ENCODE results near the gene MYO3B. TPM values are rescaled to one million over a fixed set of nuclear protein-coding genes. Genes with fewer than 3 reads are reported as not detected.
"Not testable (repeated sequence)": the region's sequence is repeated elsewhere in the genome, so short reads cannot be mapped to it uniquely, and the experiment has no call there.

The MYO3B gene
- total RNA-seq, 5 donors from 2014 or later (not counting 1 experiment from before 2014, with no cell fraction given): 0.26 to 0.28 TPM; not detected in 3

DNA sequence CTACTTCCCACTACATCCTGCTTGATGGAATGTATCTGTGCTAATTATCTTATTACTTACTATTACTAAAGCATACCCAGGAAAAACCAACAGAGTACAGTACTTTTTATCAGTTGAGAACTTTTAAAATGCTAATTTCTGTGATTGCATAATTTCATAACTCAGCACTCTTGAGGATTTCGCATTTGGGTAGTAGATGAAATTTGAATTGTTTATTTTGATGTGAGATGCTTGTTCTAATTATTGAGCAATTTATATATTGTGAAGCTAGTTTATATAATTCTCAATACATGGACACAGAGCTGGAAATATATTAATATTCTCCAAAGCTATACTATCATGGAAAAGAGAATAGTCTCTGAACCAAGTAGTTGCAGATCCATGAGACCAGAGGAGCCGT, 432.7 kb downstream of the MYO3B start:
- Histone ChIP-seq H3K4me1 (ENCODE audit: control insufficient read depth in 1 of 2, extremely low read depth in 1 of 2, insufficient read depth in 2 of 2, low read length in 2 of 2) (no peaks in the 10 kb centered on the region), H3K27ac (ENCODE audit: low read length) (no peak overlapping the region), H3K9me3 (no peaks in the 10 kb centered on the region), H3K36me3 (ENCODE audit: control insufficient read depth in 2 of 2, extremely low read depth in 1 of 2, insufficient read depth in 1 of 2, low read length in 1 of 2) (no peaks in the 10 kb centered on the region), H3K27me3 (replicated peaks in 1 of 2; ENCODE audit: control insufficient read depth in 2 of 2, extremely low read depth in 1 of 2, insufficient read depth in 2 of 2, low read length in 1 of 2) (no peaks in the 10 kb centered on the region), H3K4me3 (ENCODE audit: control insufficient read depth in 1 of 2, extremely low read depth in 1 of 2, low read length in 1 of 2) (no peak overlapping the region)
- Mint-ChIP-seq H3K4me3 (no peak overlapping the region), H3K4me1 (no peaks in the 10 kb centered on the region), H3K27ac (no peak overlapping the region), H3K27me3 (peaks cover 8% of the 10 kb centered on the region in 2 donors), H3K36me3 (no peaks in the 10 kb centered on the region), H3K9me3 (peaks cover 0 to 5% (median under 1%) of the 10 kb centered on the region in 3 donors)
- POLR2A ChIA-PET: no interaction called here
- no peak for ATAC-seq (replicated peaks in 1 of 4)
- no peak for DNase-seq
- CTCF ChIA-PET: interaction anchor here in 1 of 2 donors (0.6 kb wide), 1 partner anchor 419 kb away, joined by 3 read pairs; no protein-coding TSS in a partner anchor
- WGBS (ENCODE audit: insufficient coverage): no CpG with 5 or more reads among the region's 2 CpGs

DNA sequence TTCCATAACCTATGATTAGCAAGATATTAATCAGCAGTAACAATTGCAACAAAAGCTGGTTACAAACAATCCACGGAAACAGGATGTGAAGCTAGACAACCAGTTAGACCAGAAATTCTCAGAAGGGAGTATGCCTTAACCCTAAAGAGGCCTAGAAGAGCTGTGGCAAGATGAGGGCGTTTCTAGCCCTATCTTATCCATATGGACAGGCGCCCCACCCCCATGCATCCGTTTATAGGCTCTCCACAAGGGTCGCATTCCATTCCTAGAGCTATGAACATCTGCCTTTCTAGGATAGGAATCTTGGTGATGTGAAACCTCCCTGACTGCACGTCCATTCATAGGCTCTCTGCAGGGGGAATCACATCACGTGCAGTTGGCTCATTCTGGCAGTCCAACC, 441.0 kb downstream of the MYO3B start:
- H3K4me3 Mint-ChIP-seq; DNase-seq; H3K9me3 ChIP-seq; H3K36me3 ChIP-seq (ENCODE audit: control insufficient read depth in 2 of 2, extremely low read depth in 1 of 2, insufficient read depth in 1 of 2, low read length in 1 of 2); ATAC-seq (replicated peaks in 1 of 4); H3K36me3 Mint-ChIP-seq; POLR2A ChIA-PET; H3K4me3 ChIP-seq (ENCODE audit: control insufficient read depth in 1 of 2, extremely low read depth in 1 of 2, low read length in 1 of 2); H3K4me1 Mint-ChIP-seq; H3K4me1 ChIP-seq (ENCODE audit: control insufficient read depth in 1 of 2, extremely low read depth in 1 of 2, insufficient read depth in 2 of 2, low read length in 2 of 2); H3K27ac Mint-ChIP-seq; CTCF ChIA-PET; H3K27ac ChIP-seq (ENCODE audit: low read length); H3K27me3 ChIP-seq (replicated peaks in 1 of 2; ENCODE audit: control insufficient read depth in 2 of 2, extremely low read depth in 1 of 2, insufficient read depth in 2 of 2, low read length in 1 of 2): not testable (repeated sequence)
- H3K9me3 Mint-ChIP-seq: peaks cover 8 to 13% (median 12%) of the 10 kb centered on the region in 3 donors
- H3K27me3 Mint-ChIP-seq: peaks cover 0 to 10% of the 10 kb centered on the region in 2 donors
- WGBS (ENCODE audit: insufficient coverage): no CpG with 5 or more reads among the region's 7 CpGs

DNA sequence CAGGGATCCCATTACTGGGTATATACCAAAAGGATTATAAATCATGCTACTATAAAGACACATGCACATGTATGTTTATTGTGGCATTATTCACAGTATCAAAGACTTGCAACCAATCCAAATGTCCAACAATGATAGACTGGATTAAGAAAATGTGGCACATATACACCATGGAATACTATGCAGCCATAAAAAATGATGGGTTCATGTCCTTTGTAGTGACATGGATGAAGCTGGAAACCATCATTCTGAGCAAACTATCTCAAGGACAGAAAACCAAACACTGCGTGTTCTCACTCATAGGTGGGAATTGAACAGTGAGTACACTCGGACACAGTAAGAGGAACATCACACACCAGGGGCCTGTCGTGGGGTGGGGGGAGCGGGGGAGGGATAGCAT, 457.1 kb downstream of the MYO3B start:
- H3K9me3 ChIP-seq; H3K27me3 ChIP-seq (replicated peaks in 1 of 2; ENCODE audit: control insufficient read depth in 2 of 2, extremely low read depth in 1 of 2, insufficient read depth in 2 of 2, low read length in 1 of 2); H3K4me1 ChIP-seq (ENCODE audit: control insufficient read depth in 1 of 2, extremely low read depth in 1 of 2, insufficient read depth in 2 of 2, low read length in 2 of 2); CTCF ChIA-PET; ATAC-seq (replicated peaks in 1 of 4); POLR2A ChIA-PET; H3K4me3 Mint-ChIP-seq; H3K36me3 Mint-ChIP-seq; H3K27ac Mint-ChIP-seq; H3K4me1 Mint-ChIP-seq; H3K9me3 Mint-ChIP-seq; H3K4me3 ChIP-seq (ENCODE audit: control insufficient read depth in 1 of 2, extremely low read depth in 1 of 2, low read length in 1 of 2); DNase-seq; H3K27ac ChIP-seq (ENCODE audit: low read length); H3K36me3 ChIP-seq (ENCODE audit: control insufficient read depth in 2 of 2, extremely low read depth in 1 of 2, insufficient read depth in 1 of 2, low read length in 1 of 2): not testable (repeated sequence)
- WGBS (ENCODE audit: insufficient coverage): no CpG with 5 or more reads among the region's 4 CpGs
- peaks cover 13 to 23% of the 10 kb centered on the region in 2 donors for H3K27me3 Mint-ChIP-seq

DNA sequence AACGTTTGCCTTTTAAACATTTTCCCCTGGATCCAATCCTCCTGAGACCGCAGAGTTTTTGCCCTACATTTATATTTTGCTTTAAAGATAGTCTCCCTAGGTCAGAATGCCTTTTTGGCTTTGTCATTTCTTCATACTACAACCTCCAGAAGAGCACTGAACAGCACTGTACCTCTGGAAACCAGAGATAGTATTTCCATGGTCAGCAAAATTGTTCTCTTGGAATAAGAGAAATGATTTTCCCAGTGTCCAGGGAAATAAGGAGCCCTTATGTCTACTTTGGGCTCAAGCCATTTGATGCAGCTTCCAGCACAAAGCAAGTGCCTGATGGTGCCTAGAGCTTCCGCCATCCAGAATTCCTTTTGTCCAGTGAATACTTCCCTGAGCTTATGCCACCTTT, 461.7 kb downstream of the MYO3B start:
- Mint-ChIP-seq H3K27ac (no peak overlapping the region), H3K4me1 (no peaks in the 10 kb centered on the region), H3K27me3 (peaks cover 0 to 4% of the 10 kb centered on the region in 2 donors), H3K4me3 (no peak overlapping the region), H3K9me3 (no peaks in the 10 kb centered on the region), H3K36me3 (no peaks in the 10 kb centered on the region)
- no peaks in the 10 kb centered on the region for H3K9me3 ChIP-seq
- ATAC-seq (replicated peaks in 1 of 4) (no peak), DNase-seq (no peak)
- ChIA-PET CTCF (interaction anchor here in 1 of 2 donors (0.7 kb wide), 1 partner anchor 29 kb away, joined by 3 read pairs; no protein-coding TSS in a partner anchor), POLR2A (interaction anchor here in 1 of 2 donors (0.6 kb wide), 1 partner anchor 70 kb away, joined by 3 read pairs; no protein-coding TSS in a partner anchor)
- 100% methylated on average over 1 of the region's 3 CpGs for WGBS (ENCODE audit: insufficient coverage)
- no peaks in the 10 kb centered on the region for H3K27me3 ChIP-seq (replicated peaks in 1 of 2; ENCODE audit: control insufficient read depth in 2 of 2, extremely low read depth in 1 of 2, insufficient read depth in 2 of 2, low read length in 1 of 2)
- H3K4me3 ChIP-seq (ENCODE audit: control insufficient read depth in 1 of 2, extremely low read depth in 1 of 2, low read length in 1 of 2): no peak overlapping the region
- no peaks in the 10 kb centered on the region for H3K4me1 ChIP-seq (ENCODE audit: control insufficient read depth in 1 of 2, extremely low read depth in 1 of 2, insufficient read depth in 2 of 2, low read length in 2 of 2)
- no peaks in the 10 kb centered on the region for H3K36me3 ChIP-seq (ENCODE audit: control insufficient read depth in 2 of 2, extremely low read depth in 1 of 2, insufficient read depth in 1 of 2, low read length in 1 of 2)
- no peak overlapping the region for H3K27ac ChIP-seq (ENCODE audit: low read length)

DNA sequence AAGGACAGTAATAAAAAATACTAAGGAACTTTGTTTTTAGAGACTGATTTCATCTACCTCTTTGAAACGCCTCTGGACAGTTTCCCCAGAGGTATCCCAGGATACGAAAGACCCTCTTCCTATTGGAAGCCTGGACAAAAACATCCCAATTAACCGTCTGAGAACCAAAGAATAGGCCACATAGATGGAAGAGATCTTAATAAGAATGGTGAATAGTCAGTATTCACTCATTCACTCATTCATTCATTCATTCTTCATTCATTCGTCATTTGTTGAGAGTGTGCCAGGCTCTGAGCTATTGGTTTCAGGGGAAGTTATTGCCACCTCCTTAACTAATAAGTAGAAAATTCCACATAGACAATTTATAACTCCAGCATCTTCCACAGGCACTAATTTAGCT, 464.0 kb downstream of the MYO3B start:
- Mint-ChIP-seq H3K27ac (no peak overlapping the region), H3K27me3 (peaks cover 1 to 4% of the 10 kb centered on the region in 2 donors), H3K36me3 (no peaks in the 10 kb centered on the region), H3K4me1 (no peaks in the 10 kb centered on the region), H3K4me3 (no peak overlapping the region), H3K9me3 (no peaks in the 10 kb centered on the region)
- no peaks in the 10 kb centered on the region for H3K27me3 ChIP-seq (replicated peaks in 1 of 2; ENCODE audit: control insufficient read depth in 2 of 2, extremely low read depth in 1 of 2, insufficient read depth in 2 of 2, low read length in 1 of 2)
- no peaks in the 10 kb centered on the region for H3K9me3 ChIP-seq
- ATAC-seq (replicated peaks in 1 of 4): no peak
- DNase-seq: no peak
- H3K36me3 ChIP-seq (ENCODE audit: control insufficient read depth in 2 of 2, extremely low read depth in 1 of 2, insufficient read depth in 1 of 2, low read length in 1 of 2): no peaks in the 10 kb centered on the region
- H3K4me1 ChIP-seq (ENCODE audit: control insufficient read depth in 1 of 2, extremely low read depth in 1 of 2, insufficient read depth in 2 of 2, low read length in 2 of 2): no peaks in the 10 kb centered on the region
- H3K4me3 ChIP-seq (ENCODE audit: control insufficient read depth in 1 of 2, extremely low read depth in 1 of 2, low read length in 1 of 2): no peak overlapping the region
- H3K27ac ChIP-seq (ENCODE audit: low read length): no peak overlapping the region
- CTCF ChIA-PET: no interaction called here
- POLR2A ChIA-PET: no interaction called here
- no CpG with 5 or more reads among the region's 4 CpGs for WGBS (ENCODE audit: insufficient coverage)

DNA sequence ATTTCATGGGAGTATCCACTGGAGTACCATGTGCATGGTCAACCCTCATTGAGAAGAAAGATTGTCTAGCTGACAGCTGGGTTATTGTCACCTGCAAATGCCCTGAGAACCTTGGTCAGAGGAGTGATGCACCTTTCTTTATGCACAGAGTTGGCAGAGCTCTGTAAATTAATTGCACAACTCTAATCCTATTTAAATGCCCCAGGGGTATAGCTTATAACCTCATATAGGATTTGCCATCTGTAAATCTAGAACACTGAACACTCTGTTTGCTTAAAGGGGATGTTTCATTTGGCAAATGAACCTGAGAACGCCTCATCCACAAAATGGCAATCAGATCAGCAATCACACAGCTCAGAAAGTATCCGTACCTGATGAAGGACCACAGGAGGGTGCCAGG, 465.4 kb downstream of the MYO3B start:
- no peaks in the 10 kb centered on the region for H3K4me1 ChIP-seq (ENCODE audit: control insufficient read depth in 1 of 2, extremely low read depth in 1 of 2, insufficient read depth in 2 of 2, low read length in 2 of 2)
- H3K9me3 Mint-ChIP-seq: no peaks in the 10 kb centered on the region
- H3K36me3 ChIP-seq (ENCODE audit: control insufficient read depth in 2 of 2, extremely low read depth in 1 of 2, insufficient read depth in 1 of 2, low read length in 1 of 2): no peaks in the 10 kb centered on the region
- H3K27ac ChIP-seq (ENCODE audit: low read length): no peak overlapping the region
- peaks cover 2 to 4% of the 10 kb centered on the region in 2 donors for H3K27me3 Mint-ChIP-seq
- H3K4me1 Mint-ChIP-seq: no peaks in the 10 kb centered on the region
- 80% methylated on average over 1 of the region's 2 CpGs for WGBS (ENCODE audit: insufficient coverage)
- ChIA-PET CTCF (no interaction called here), POLR2A (no interaction called here)
- no peak overlapping the region for H3K4me3 Mint-ChIP-seq
- no peaks in the 10 kb centered on the region for H3K36me3 Mint-ChIP-seq
- ATAC-seq (replicated peaks in 1 of 4) (no peak), DNase-seq (no peak)
- H3K4me3 ChIP-seq (ENCODE audit: control insufficient read depth in 1 of 2, extremely low read depth in 1 of 2, low read length in 1 of 2): no peak overlapping the region
- H3K9me3 ChIP-seq: no peaks in the 10 kb centered on the region
- no peak overlapping the region for H3K27ac Mint-ChIP-seq
- no peaks in the 10 kb centered on the region for H3K27me3 ChIP-seq (replicated peaks in 1 of 2; ENCODE audit: control insufficient read depth in 2 of 2, extremely low read depth in 1 of 2, insufficient read depth in 2 of 2, low read length in 1 of 2)
